ENCODE data around the gene B9D1. TPM values are rescaled to one million over a fixed set of nuclear protein-coding genes. Genes with fewer than 3 reads are reported as not detected.
A peak's percentile ranks its signal among the peaks of the same experiment; 100 is the strongest.

B9D1 gene
- total RNA-seq, 2 experiments from 2014 or later, result 21.1 to 38.1 TPM

- H3K9me2 ChIP-seq (ENCODE audit: insufficient read depth, low read length), result no peaks in the 10 kb centered on the region
- H3K36me3 ChIP-seq (ENCODE audit: insufficient read depth, low read length), result no peaks in the 10 kb centered on the region
- no peaks in the 10 kb centered on the region for H4K20me1 ChIP-seq (ENCODE audit: insufficient read depth, low read length)
- H3K9me3 ChIP-seq (ENCODE audit: low read length), result no peaks in the 10 kb centered on the region
- POLR2A ChIA-PET, result no interaction called here
- H3K27ac ChIP-seq (ENCODE audit: low read depth, low read length, poor library complexity, severe bottlenecking), result no peak overlapping the region
- H2AFZ ChIP-seq (ENCODE audit: low read length), result no peak overlapping the region
- CTCF ChIA-PET (ENCODE audit: unreplicated experiment), result interaction anchor here (0.6 kb wide), 1 partner anchor 70 kb away, joined by 3 read pairs; no protein-coding TSS in a partner anchor
- BruUV-seq (replicated peaks), result no TSS peak
- H3K4me2 ChIP-seq (ENCODE audit: low read length), result peak overlapping the region; percentile 83
- peaks cover 3% of the 10 kb centered on the region; the same call in 1 of the 2 replicates for H3K79me2 ChIP-seq (ENCODE audit: insufficient read depth, low read depth, low read length)
- peaks cover 16% of the 10 kb centered on the region for H3K4me1 ChIP-seq (ENCODE audit: insufficient read depth, low read length, poor library complexity, severe bottlenecking)
- no peak for DNase-seq (ENCODE audit: low spot score)
- intact Hi-C loops (cut with micrococcal nuclease; ENCODE audit: unreplicated experiment), result loop anchor here (5.0 kb wide), 2 partner anchors 106 to 146 kb away; no protein-coding TSS in a partner anchor
- TF ChIP-seq EZH2phosphoT487 (IDR thresholded peaks at IDR 0.05; ENCODE audit: borderline replicate concordance, low read depth, low read length) (no peak), CTCF (conservative IDR thresholded peaks at IDR 0.05; ENCODE audit: low read length) (no peak)
- no peak overlapping the region for H3K4me3 ChIP-seq (ENCODE audit: low read depth, low read length, poor library complexity, severe bottlenecking)
Measured at GRCh38 chr17:19361326-19361725, 1.2 kb downstream of the B9D1 start.

DNA sequence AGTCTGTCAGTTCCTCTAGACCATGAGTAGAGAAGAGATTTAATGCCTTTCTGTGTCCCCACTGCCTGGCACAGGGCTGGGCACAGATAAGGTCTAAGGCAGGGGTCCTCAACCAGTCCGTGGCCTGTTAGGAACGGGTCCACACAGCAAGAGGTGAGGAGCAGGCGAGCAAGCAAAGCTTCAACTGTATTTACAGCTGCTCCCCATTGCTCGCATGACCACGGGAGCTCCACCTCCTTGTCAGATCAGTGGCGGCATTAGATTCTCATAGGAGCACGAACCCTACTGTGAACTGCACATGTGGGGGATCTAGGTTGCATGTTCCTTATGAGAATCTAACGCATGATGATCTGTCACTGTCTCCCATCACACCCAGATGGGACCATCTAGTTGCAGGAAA is 1.8 kb downstream of the B9D1 start:
- intact Hi-C loops (cut with micrococcal nuclease; ENCODE audit: unreplicated experiment), result loop anchor here (5.0 kb wide), 2 partner anchors 107 to 147 kb away; no protein-coding TSS in a partner anchor
- H3K4me3 ChIP-seq (ENCODE audit: low read depth, low read length, poor library complexity, severe bottlenecking), result no peak overlapping the region

More for the DNA sequence above, 1.8 kb downstream of the B9D1 start:
- H3K4me2 ChIP-seq (ENCODE audit: low read length), result no peak overlapping the region
- H3K27ac ChIP-seq (ENCODE audit: low read depth, low read length, poor library complexity, severe bottlenecking), result no peak overlapping the region
- no peak for DNase-seq (ENCODE audit: low spot score)
- peaks cover 3% of the 10 kb centered on the region; the same call in 1 of the 2 replicates for H3K79me2 ChIP-seq (ENCODE audit: insufficient read depth, low read depth, low read length)
- no peaks in the 10 kb centered on the region for H4K20me1 ChIP-seq (ENCODE audit: insufficient read depth, low read length)
- BruUV-seq (replicated peaks), result no TSS peak
- H3K9me3 ChIP-seq (ENCODE audit: low read length), result no peaks in the 10 kb centered on the region
- ChIA-PET CTCF (ENCODE audit: unreplicated experiment) (no interaction called here), POLR2A (no interaction called here)
- no peaks in the 10 kb centered on the region for H3K36me3 ChIP-seq (ENCODE audit: insufficient read depth, low read length)
- H3K9me2 ChIP-seq (ENCODE audit: insufficient read depth, low read length), result no peaks in the 10 kb centered on the region
- TF ChIP-seq EZH2phosphoT487 (IDR thresholded peaks at IDR 0.05; ENCODE audit: borderline replicate concordance, low read depth, low read length) (no peak), CTCF (conservative IDR thresholded peaks at IDR 0.05; ENCODE audit: low read length) (no peak)
- H3K4me1 ChIP-seq (ENCODE audit: insufficient read depth, low read length, poor library complexity, severe bottlenecking), result peaks cover 16% of the 10 kb centered on the region
- no peak overlapping the region for H2AFZ ChIP-seq (ENCODE audit: low read length)

Data from OCI-LY7 (cell line).